Endothelial cell of umbilical vein (primary cell): Measurements from ENCODE around the gene SPNS2. TPM values are rescaled to one million over a fixed set of nuclear protein-coding genes. Genes with fewer than 3 reads are reported as not detected.

Experiments used
- BruUV-seq: library from RNA; stranded (reverse); fragments of 400-500 nt; replicated peaks from 2 replicates; lab custom pipeline; 2021; lab: Mats Ljungman, UMichigan
- CTCF ChIA-PET: fragments of 300-600, 350-600 bp; sonication (Branson Sonifier 250); formaldehyde crosslinking; loops from one replicate; lab custom pipeline; 2021; ENCODE audit warnings: antibody characterized with exemption, inconsistent platforms; lab: Charles Lee
- POLR2A ChIA-PET: fragments of 300-600, 350-600 bp; sonication (Branson Sonifier 250); formaldehyde crosslinking; loops from one replicate; lab custom pipeline; 2021; ENCODE audit warnings: antibody characterized with exemption, inconsistent platforms; lab: Charles Lee
- DNase-seq: peaks from one replicate; pipeline ENCODE4 v3.0.0-alpha.2; 2011; ENCODE audit warnings: low read depth, low spot score
- FAIRE-seq: peaks from 2 replicates; lab custom pipeline; 2011; peaks lifted over from hg19 to GRCh38; lab: Jason Lieb, UNC
- H2AFZ ChIP-seq: 2 replicates; pipeline ENCODE4 v1.6.0; 2012; ENCODE audit warnings: low read depth, low read length, control low read depth, inconsistent platforms
- H3K27ac ChIP-seq: 2 replicates; pipeline ENCODE4 v1.5.1; 2011; ENCODE audit warnings: low read depth, mild to moderate bottlenecking, control low read depth, low read length, moderate library complexity; ENCODE audit not compliant: insufficient read depth
- H3K27me3 ChIP-seq, 2 experiments: 2 replicates each; pipeline versions ENCODE4 v1.6.0 to v1.6.1; 2011; ENCODE audit warnings: low read length in 2 of 2, mixed read lengths in 1 of 2; ENCODE audit not compliant: control insufficient read depth in 2 of 2, insufficient read depth in 2 of 2
- H3K36me3 ChIP-seq, 2 experiments: 2 replicates in 1 of 2; 3 replicates in 1 of 2; pipeline ENCODE4 v1.5.1; 2011; ENCODE audit warnings: low read length in 2 of 2, mild to moderate bottlenecking in 1 of 2, moderate library complexity in 1 of 2; ENCODE audit not compliant: control insufficient read depth in 2 of 2, insufficient read depth in 2 of 2; ENCODE audit errors: extremely low read depth in 1 of 2
- H3K4me1 ChIP-seq: 3 replicates; pipeline ENCODE4 v1.5.1; 2011; ENCODE audit warnings: mild to moderate bottlenecking, low read length; ENCODE audit not compliant: control insufficient read depth, insufficient read depth; ENCODE audit errors: extremely low read depth
- H3K4me2 ChIP-seq: 2 replicates; pipeline ENCODE4 v1.6.1; 2011; ENCODE audit warnings: low read length, control low read depth, mixed read lengths; ENCODE audit not compliant: insufficient read depth
- H3K4me3 ChIP-seq, 3 experiments: fragments of 200-600 bp in 1 of 3; sonication (generic), shearing (Covaris generic) in 1 of 3; replicated peaks in 1 of 3; 2 replicates each; pipeline ENCODE4 v1.5.1; 2011 to 2016; ENCODE audit warnings: control low read depth in 3 of 3, low read length in 3 of 3, mild to moderate bottlenecking in 2 of 3, inconsistent platforms in 1 of 3, low read depth in 1 of 3, moderate library complexity in 1 of 3; ENCODE audit not compliant: insufficient read depth in 1 of 3
- H3K79me2 ChIP-seq: 2 replicates; pipeline ENCODE4 v1.6.0; 2012; ENCODE audit warnings: low read length, inconsistent platforms; ENCODE audit not compliant: control insufficient read depth, insufficient read depth
- H3K9ac ChIP-seq: replicated peaks from 2 replicates; pipeline ENCODE3; 2011; ENCODE audit warnings: low read length, control low read depth; ENCODE audit not compliant: insufficient read depth; ENCODE audit errors: extremely low read depth
- H3K9me1 ChIP-seq: replicated peaks from 3 replicates; pipeline ENCODE4 v1.6.0; 2011; ENCODE audit warnings: mild to moderate bottlenecking, low read length; ENCODE audit not compliant: control insufficient read depth, insufficient read depth; ENCODE audit errors: extremely low read depth
- H3K9me3 ChIP-seq: replicated peaks from 2 replicates; pipeline ENCODE4 v1.5.1; 2012; ENCODE audit warnings: low read length, inconsistent platforms; ENCODE audit not compliant: control insufficient read depth, insufficient read depth
- H4K20me1 ChIP-seq: replicated peaks from 2 replicates; pipeline ENCODE3; 2011; ENCODE audit warnings: mild to moderate bottlenecking, low read length; ENCODE audit not compliant: control insufficient read depth, insufficient read depth; ENCODE audit errors: extremely low read depth
- EZH2 ChIP-seq: IDR thresholded peaks from 2 replicates; pipeline ENCODE4 v1.6.1; 2012; ENCODE audit warnings: borderline replicate concordance, low read depth, mild to moderate bottlenecking, moderate library complexity, low read length, inconsistent platforms; ENCODE audit not compliant: severe bottlenecking
- FOS ChIP-seq: IDR thresholded peaks from 2 replicates; pipeline ENCODE4 v1.6.1; 2011; ENCODE audit warnings: mild to moderate bottlenecking, low read length, moderate library complexity, borderline replicate concordance; ENCODE audit not compliant: insufficient read depth
- JUN ChIP-seq: IDR thresholded peaks from 2 replicates; pipeline ENCODE4 v1.6.1; 2011; ENCODE audit warnings: borderline replicate concordance, low read depth; ENCODE audit not compliant: insufficient read length, insufficient read depth
- POLR2AphosphoS5 ChIP-seq: IDR thresholded peaks from 2 replicates; pipeline ENCODE4 v1.6.1; 2012; ENCODE audit warnings: low read depth, mild to moderate bottlenecking, control low read depth, low read length, moderate library complexity; ENCODE audit not compliant: insufficient read depth
- dilution Hi-C: fragments of 300-500 bp; cut with MboI; formaldehyde crosslinking; loops from one replicate; pipeline ENCODE4 v1.15.0; 2019; ENCODE audit warnings: low sequenced_read_pairs; ENCODE audit not compliant: extremely low pct_ligation_motif_present
- intact Hi-C: fragments of 100-400 bp; cut with micrococcal nuclease; formaldehyde crosslinking; loops from one replicate; pipeline ENCODE4 v1.10.0; 2022
- polyA plus RNA-seq, 4 experiments: library from polyadenylated mRNA; depleted of rRNA in 3 of 4; stranded (reverse) in 3 of 4; unstranded in 1 of 4; fragments of >200 nt; gene quantifications; 2 replicates each; pipeline versions ENCODE4 v1.2.1 to v1.2.3, GENCODE V29; 2011 to 2012; ENCODE audit warnings: missing spikeins in 1 of 4
- total RNA-seq: library from RNA; stranded (reverse); gene quantifications from 2 replicates; pipeline ENCODE4 v1.2.3, GENCODE V29; 2021
- TF ChIP-seq, protein P1 (sequence below), 2 donors: IDR thresholded peaks; 1 replicate in 1 of 2; 2 replicates in 1 of 2; pipeline ENCODE4 v1.5.1; 2011; ENCODE audit warnings: low read length in 2 of 2, mild to moderate bottlenecking in 2 of 2, moderate library complexity in 2 of 2, control low read depth in 1 of 2, inconsistent platforms in 1 of 2, low read depth in 1 of 2; ENCODE audit not compliant: insufficient read depth in 1 of 2; ENCODE audit errors: extremely low read depth in 1 of 2

SPNS2 gene
- total and polyA plus RNA-seq, 2 donors (not counting 3 experiments of a cell fraction or from before 2014, with no cell fraction given), result 70.2 to 77.3 TPM

- ChIA-PET CTCF (interaction anchor here (1.8 kb wide), 1 partner anchor 113 kb away, joined by 7 read pairs; no protein-coding TSS in a partner anchor), POLR2A (no interaction called here)
- dilution Hi-C loops, result no loop called here
- Histone ChIP-seq H3K4me1 (peaks cover 80% of the 10 kb centered on the region), H3K36me3 (peaks cover 0 to 24% of the 10 kb centered on the region in 2 experiments), H3K4me2 (no peak overlapping the region), H4K20me1 (no peaks in the 10 kb centered on the region), H3K9me1 (no peaks in the 10 kb centered on the region), H3K79me2 (no peaks in the 10 kb centered on the region), H3K9me3 (no peaks in the 10 kb centered on the region), H3K27me3 (no peaks in the 10 kb centered on the region), H2AFZ (no peak overlapping the region), H3K4me3 (no peak overlapping the region), H3K27ac (peak overlapping the region; percentile 39), H3K9ac (peak overlapping the region; percentile 1)
- no TSS peak for BruUV-seq
- peak; percentile 40 for DNase-seq
- FAIRE-seq, result peak; percentile 73
- intact Hi-C loops, result no loop called here
- TF ChIP-seq JUN, result no peak
- TF ChIP-seq, protein P1, sequence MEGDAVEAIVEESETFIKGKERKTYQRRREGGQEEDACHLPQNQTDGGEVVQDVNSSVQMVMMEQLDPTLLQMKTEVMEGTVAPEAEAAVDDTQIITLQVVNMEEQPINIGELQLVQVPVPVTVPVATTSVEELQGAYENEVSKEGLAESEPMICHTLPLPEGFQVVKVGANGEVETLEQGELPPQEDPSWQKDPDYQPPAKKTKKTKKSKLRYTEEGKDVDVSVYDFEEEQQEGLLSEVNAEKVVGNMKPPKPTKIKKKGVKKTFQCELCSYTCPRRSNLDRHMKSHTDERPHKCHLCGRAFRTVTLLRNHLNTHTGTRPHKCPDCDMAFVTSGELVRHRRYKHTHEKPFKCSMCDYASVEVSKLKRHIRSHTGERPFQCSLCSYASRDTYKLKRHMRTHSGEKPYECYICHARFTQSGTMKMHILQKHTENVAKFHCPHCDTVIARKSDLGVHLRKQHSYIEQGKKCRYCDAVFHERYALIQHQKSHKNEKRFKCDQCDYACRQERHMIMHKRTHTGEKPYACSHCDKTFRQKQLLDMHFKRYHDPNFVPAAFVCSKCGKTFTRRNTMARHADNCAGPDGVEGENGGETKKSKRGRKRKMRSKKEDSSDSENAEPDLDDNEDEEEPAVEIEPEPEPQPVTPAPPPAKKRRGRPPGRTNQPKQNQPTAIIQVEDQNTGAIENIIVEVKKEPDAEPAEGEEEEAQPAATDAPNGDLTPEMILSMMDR (IDR thresholded peaks at IDR 0.05; ENCODE audit: extremely low read depth in 1 of 2, insufficient read depth in 1 of 2, low read depth in 1 of 2, low read length in 2 of 2), result peak in 1 of 2 donors; percentile 3
Measured at GRCh38 chr17:4533523-4534504, 35.1 kb downstream of the SPNS2 start.

- no peak overlapping the region for H3K4me3 ChIP-seq
- DNase-seq, result no peak
- TF ChIP-seq FOS (no peak), POLR2AphosphoS5 (no peak), EZH2 (no peak), JUN (no peak)
- TF ChIP-seq, protein P1 (IDR thresholded peaks at IDR 0.05; ENCODE audit: extremely low read depth in 1 of 2, insufficient read depth in 1 of 2, low read depth in 1 of 2, low read length in 2 of 2), result no peak
- H3K9ac ChIP-seq, result peak overlapping the region; percentile 1
- H3K27ac ChIP-seq, result peak overlapping the region; percentile 39
- peaks cover 80% of the 10 kb centered on the region for H3K4me1 ChIP-seq
- dilution Hi-C loops, result no loop called here
- no peaks in the 10 kb centered on the region for H4K20me1 ChIP-seq
- H3K27me3 ChIP-seq, result no peaks in the 10 kb centered on the region
- peaks cover 0 to 30% of the 10 kb centered on the region in 2 experiments for H3K36me3 ChIP-seq
- intact Hi-C loops, result no loop called here
- no peak overlapping the region for H2AFZ ChIP-seq
- no peaks in the 10 kb centered on the region for H3K79me2 ChIP-seq
- no TSS peak for BruUV-seq
- H3K9me3 ChIP-seq, result no peaks in the 10 kb centered on the region
- H3K9me1 ChIP-seq, result no peaks in the 10 kb centered on the region
- ChIA-PET POLR2A (no interaction called here), CTCF (interaction anchor here (1.8 kb wide), 1 partner anchor 114 kb away, joined by 7 read pairs; no protein-coding TSS in a partner anchor)
- no peak overlapping the region for H3K4me2 ChIP-seq
- FAIRE-seq, result no peak
Measured at GRCh38 chr17:4534515-4534914, 35.8 kb downstream of the SPNS2 start.
